Spleen (tissue), 11 donors: ENCODE measurements around the gene OR2F2. TPM values are rescaled to one million over a fixed set of nuclear protein-coding genes. Genes with fewer than 3 reads are reported as not detected.

Experiments used
- DNase-seq: peaks from one replicate; pipeline ENCODE4 v3.0.0-alpha.2; 2020
- H3K27ac ChIP-seq, 8 donors: fragments of 200-600 bp; sonication (generic) in 7 of 8; 1 replicate in 4 of 8; 2 replicates in 4 of 8; pipeline versions ENCODE4 v1.5.0 to v1.8.0; 2016 to 2021; ENCODE audit warnings: inconsistent platforms in 4 of 8, mild to moderate bottlenecking in 4 of 8, moderate library complexity in 1 of 8
- H3K27me3 ChIP-seq, 7 donors: fragments of 200-600 bp; sonication (generic) in 6 of 7; replicated peaks in 1 of 7; 1 replicate in 4 of 7; 2 replicates in 3 of 7; pipeline versions ENCODE4 v1.5.0 to v1.8.0; 2016 to 2021; ENCODE audit warnings: inconsistent platforms in 3 of 7, mild to moderate bottlenecking in 1 of 7
- H3K36me3 ChIP-seq, 6 donors: fragments of 200-600 bp; sonication (generic) in 5 of 6; 1 replicate in 4 of 6; 2 replicates in 2 of 6; pipeline versions ENCODE4 v1.5.0 to v1.8.0; 2016 to 2021; ENCODE audit warnings: inconsistent platforms in 2 of 6
- H3K4me1 ChIP-seq, 6 donors: fragments of 200-600 bp; sonication (generic) in 5 of 6; 1 replicate in 3 of 6; 2 replicates in 3 of 6; pipeline versions ENCODE4 v1.5.0 to v1.8.0; 2016 to 2021; ENCODE audit warnings: inconsistent platforms in 3 of 6
- H3K4me3 ChIP-seq, 8 donors: fragments of 200-600 bp; sonication (generic) in 7 of 8; 1 replicate in 4 of 8; 2 replicates in 4 of 8; pipeline versions ENCODE4 v1.5.0 to v1.8.0; 2016 to 2021; ENCODE audit warnings: inconsistent platforms in 4 of 8, mild to moderate bottlenecking in 4 of 8, moderate library complexity in 2 of 8
- H3K9me3 ChIP-seq, 8 donors: fragments of 200-600 bp; sonication (generic) in 7 of 8; 1 replicate in 4 of 8; 2 replicates in 4 of 8; pipeline versions ENCODE4 v1.5.0 to v1.8.0; 2016 to 2021; ENCODE audit warnings: inconsistent platforms in 4 of 8
- CTCF ChIP-seq, 11 experiments: fragments of 200-600 bp in 7 of 11; fragments of 450-650 bp in 4 of 11; sonication (generic) in 4 of 11; IDR thresholded peaks in 8 of 11; conservative IDR thresholded peaks in 3 of 11; 1 replicate in 7 of 11; 2 replicates in 4 of 11; pipeline versions ENCODE4 v1.4.0 to v1.8.0; 2016 to 2021; ENCODE audit warnings: antibody characterized with exemption in 11 of 11, inconsistent platforms in 4 of 11, mild to moderate bottlenecking in 1 of 11
- POLR2A ChIP-seq, 3 donors: fragments of 450-650 bp; IDR thresholded peaks; one replicate each; pipeline ENCODE4 v1.5.1; 2017; ENCODE audit warnings: antibody characterized with exemption in 3 of 3, mild to moderate bottlenecking in 1 of 3
- POLR2AphosphoS5 ChIP-seq, 3 donors: sonication (generic); formaldehyde crosslinking; IDR thresholded peaks; one replicate each; pipeline ENCODE4 v1.5.1; 2017; ENCODE audit warnings: antibody characterized with exemption in 3 of 3
- WGBS, 5 donors: extraction: QIAGEN DNeasy Blood & Tissue Kit in 3 of 5; methylation state at CpG; one replicate each; pipeline versions ENCODE4 v1.1.5 to v1.1.7; 2013 to 2018; 5-methylcytosine and 5-hydroxymethylcytosine counted together
- intact Hi-C: fragments of 100-400 bp; cut with DNase I; formaldehyde crosslinking; loops from one replicate; pipeline ENCODE4 v1.15.0; 2023; ENCODE audit warnings: low total_unique reads
- polyA plus RNA-seq, 3 donors: library from polyadenylated mRNA; stranded (reverse); fragments of 200-250 nt; gene quantifications; one replicate each; pipeline ENCODE4 v1.2.1, GENCODE V29; 2013
- total RNA-seq, 7 donors: library from RNA; depleted of rRNA in 3 of 7; stranded (reverse); fragments of >200 nt in 3 of 7; fragmentation: NEBNext Ultra II Directional in 4 of 7; extraction: Animal tissue kit (Norgen Biotek cat#: 25700) in 4 of 7; gene quantifications; one replicate each; pipeline versions ENCODE4 v1.1.0 to v1.2.1, GENCODE V29; 2016 to 2021
- donor health status: healthy with polysubstance abuse.
- donor health status: DM: no; HTN: no; CAD: no; lungs with moderate emphysema.
- donor health status: DM: no; HTN: no; CAD: no.
- donor health status: Bipolar disorder and iron deficiency.
- donor health status: healthy.
- donor health status: DM: no; HTN: no; CAD: no.
- donor health status: DM: yes; HTN: yes; CAD: no.

Gene OR2F2
- total and polyA plus RNA-seq, 10 donors, result not detected

GRCh38 chr7:143914938-143915652 lies 19.9 kb upstream of the OR2F2 start:
- WGBS, 5 donors, result 67 to 78% (median 75%) methylated on average over 7 of the region's 7 CpGs
- no peaks in the 10 kb centered on the region for H3K36me3 ChIP-seq
- H3K9me3 ChIP-seq, result no peaks in the 10 kb centered on the region
- H3K4me3 ChIP-seq, result no peak overlapping the region
- H3K27me3 ChIP-seq, result no peaks in the 10 kb centered on the region
- DNase-seq, result no peak
- H3K27ac ChIP-seq, result no peak overlapping the region
- TF ChIP-seq POLR2A (IDR thresholded peaks at IDR 0.05), result no peak
- TF ChIP-seq CTCF (IDR thresholded peaks at IDR 0.05 in 8 of 11, conservative IDR thresholded peaks at IDR 0.05 in 3 of 11), result no peak
- no peak for TF ChIP-seq POLR2AphosphoS5 (IDR thresholded peaks at IDR 0.05)
- intact Hi-C loops, result no loop called here
- H3K4me1 ChIP-seq, result no peaks in the 10 kb centered on the region

- H3K4me3 ChIP-seq, result no peak overlapping the region
- H3K9me3 ChIP-seq, result no peaks in the 10 kb centered on the region
- intact Hi-C loops, result no loop called here
- 64 to 78% (median 71%) methylated on average over 1 of the region's 1 CpG for WGBS, 5 donors
- H3K4me1 ChIP-seq, result no peaks in the 10 kb centered on the region
- peaks cover 0 to 8% (median 0%) of the 10 kb centered on the region in 7 donors for H3K27me3 ChIP-seq
- DNase-seq, result no peak
- no peak overlapping the region for H3K27ac ChIP-seq
- TF ChIP-seq CTCF (IDR thresholded peaks at IDR 0.05 in 8 of 11, conservative IDR thresholded peaks at IDR 0.05 in 3 of 11), result no peak
- TF ChIP-seq POLR2A (IDR thresholded peaks at IDR 0.05), result no peak
- no peak for TF ChIP-seq POLR2AphosphoS5 (IDR thresholded peaks at IDR 0.05)
- no peaks in the 10 kb centered on the region for H3K36me3 ChIP-seq
Observed at GRCh38 chr7:143924851-143925250, 10.2 kb upstream of the OR2F2 start.

GRCh38 chr7:143929224-143929920 lies 5.7 kb upstream of the OR2F2 start:
- peaks cover 0 to 24% (median 13%) of the 10 kb centered on the region in 8 donors for H3K9me3 ChIP-seq
- intact Hi-C loops, result no loop called here
- H3K27ac ChIP-seq, result no peak overlapping the region
- TF ChIP-seq CTCF (IDR thresholded peaks at IDR 0.05 in 8 of 11, conservative IDR thresholded peaks at IDR 0.05 in 3 of 11), result no peak
- no peak for TF ChIP-seq POLR2AphosphoS5 (IDR thresholded peaks at IDR 0.05)
- no peak for TF ChIP-seq POLR2A (IDR thresholded peaks at IDR 0.05)
- H3K27me3 ChIP-seq, result no peaks in the 10 kb centered on the region
- H3K4me3 ChIP-seq, result no peak overlapping the region
- DNase-seq, result no peak
- 91 to 100% (median 93%) methylated on average over 1 of the region's 1 CpG for WGBS, 5 donors
- no peaks in the 10 kb centered on the region for H3K4me1 ChIP-seq
- no peaks in the 10 kb centered on the region for H3K36me3 ChIP-seq

- Histone ChIP-seq H3K4me3 (no peak overlapping the region), H3K9me3 (peaks cover 0 to 24% (median 13%) of the 10 kb centered on the region in 8 donors), H3K27ac (no peak overlapping the region), H3K36me3 (no peaks in the 10 kb centered on the region), H3K4me1 (no peaks in the 10 kb centered on the region), H3K27me3 (no peaks in the 10 kb centered on the region)
- DNase-seq, result no peak
- intact Hi-C loops, result no loop called here
- TF ChIP-seq POLR2A (IDR thresholded peaks at IDR 0.05) (no peak), CTCF (IDR thresholded peaks at IDR 0.05 in 8 of 11, conservative IDR thresholded peaks at IDR 0.05 in 3 of 11) (no peak), POLR2AphosphoS5 (IDR thresholded peaks at IDR 0.05) (no peak)
Observed at GRCh38 chr7:143931739-143932138, 3.3 kb upstream of the OR2F2 start.
